Fibroblast of skin of left quadriceps (primary cell): ENCODE results near the gene LTF.
"Not testable (repeated sequence)": the region's sequence is repeated elsewhere in the genome, so short reads cannot be mapped to it uniquely, and the experiment has no call there.

ENCODE experiments used
- DNase-seq, 2 experiments: peaks; one replicate each; pipeline ENCODE4 v3.0.0-alpha.2; 2013; ENCODE audit warnings: low read depth in 2 of 2

Gene LTF

GRCh38 chr3:46395766-46396530, 68.8 kb downstream of the LTF start:
- DNase-seq: no peak

GRCh38 chr3:46395210-46395661, 69.5 kb downstream of the LTF start:
- DNase-seq: no peak

- DNase-seq: no peak
These were observed 70.9 kb downstream of the LTF start for GRCh38 chr3:46393554-46394434.

GRCh38 chr3:46393011-46393410, 71.7 kb downstream of the LTF start:
- DNase-seq: no peak

GRCh38 chr3:46391526-46391925, 73.2 kb downstream of the LTF start:
- not testable (repeated sequence) for DNase-seq

- no peak for DNase-seq
These were observed 75.4 kb downstream of the LTF start for GRCh38 chr3:46389306-46389705.

GRCh38 chr3:46388847-46389246, 75.9 kb downstream of the LTF start:
- not testable (repeated sequence) for DNase-seq

GRCh38 chr3:46386205-46386604, 78.5 kb downstream of the LTF start:
- DNase-seq: no peak
